ACC112 (cell line): Measurements from ENCODE around the gene FOXG1.
A peak's percentile ranks its signal among the peaks of the same experiment; 100 is the strongest.

Experiments
- H2AFZ ChIP-seq: fragments of 200-600 bp; sonication (generic); one replicate; pipeline ENCODE4 v1.6.0; 2017; ENCODE audit warnings: antibody characterized with exemption, low read length; ENCODE audit not compliant: unreplicated experiment
- H3K27ac ChIP-seq: fragments of 200-600 bp; sonication (generic); 2 replicates; pipeline ENCODE4 v1.5.1; 2014; ENCODE audit warnings: low read depth, mild to moderate bottlenecking, antibody characterized with exemption, low read length, moderate library complexity
- H3K27me3 ChIP-seq: fragments of 200-600 bp; sonication (generic); 2 replicates; pipeline ENCODE4 v1.6.1; 2014; ENCODE audit warnings: mild to moderate bottlenecking, antibody characterized with exemption, low read length, moderate library complexity, mixed read lengths; ENCODE audit not compliant: insufficient read depth
- H3K36me3 ChIP-seq: fragments of 200-600 bp; sonication (generic); 2 replicates; pipeline ENCODE4 v1.6.1; 2016; ENCODE audit warnings: mild to moderate bottlenecking, antibody characterized with exemption, low read length, moderate library complexity, mixed read lengths; ENCODE audit not compliant: insufficient read depth
- H3K4me1 ChIP-seq: fragments of 200-600 bp; sonication (generic); one replicate; pipeline ENCODE4 v1.6.1; 2016; ENCODE audit warnings: low read length, mixed read lengths; ENCODE audit not compliant: insufficient read depth, unreplicated experiment, control insufficient read depth
- H3K4me3 ChIP-seq: fragments of 200-600 bp; sonication (generic); 2 replicates; pipeline ENCODE4 v1.5.1; 2014; ENCODE audit warnings: mild to moderate bottlenecking, low read depth, low read length
- H3K79me2 ChIP-seq: fragments of 200-600 bp; sonication (generic); one replicate; pipeline ENCODE4 v1.6.0; 2016; ENCODE audit warnings: low read length; ENCODE audit not compliant: control insufficient read depth, unreplicated experiment, insufficient read depth

Gene FOXG1

DNA sequence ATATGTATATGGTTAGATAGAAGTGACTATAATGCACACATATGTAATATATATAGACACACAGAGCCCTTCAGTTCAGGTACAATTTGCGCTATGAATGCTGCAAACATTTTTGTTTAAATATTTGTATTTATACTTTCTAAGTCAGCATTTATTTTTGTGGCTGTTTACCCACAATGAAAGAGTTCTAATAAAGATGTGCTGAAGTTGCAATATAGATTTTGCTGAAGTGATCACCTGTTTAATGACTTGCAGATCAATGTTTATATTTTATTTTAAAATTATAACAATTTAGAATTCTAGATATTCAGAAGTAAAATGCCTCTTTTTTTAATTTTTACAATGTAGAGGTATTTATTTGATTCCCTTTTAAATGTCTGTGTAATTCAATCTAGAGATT lies 3.5 kb downstream of the FOXG1 start:
- H2AFZ ChIP-seq = no peak overlapping the region
- peaks cover 13% of the 10 kb centered on the region for H3K4me1 ChIP-seq
- no peaks in the 10 kb centered on the region for H3K36me3 ChIP-seq
- no peak overlapping the region for H3K27ac ChIP-seq
- H3K27me3 ChIP-seq = peaks cover 93% of the 10 kb centered on the region
- no peak overlapping the region for H3K4me3 ChIP-seq
- H3K79me2 ChIP-seq = no peaks in the 10 kb centered on the region

GRCh38 chr14:28770630-28771029 lies 4.0 kb downstream of the FOXG1 start:
- no peak overlapping the region for H3K27ac ChIP-seq
- H3K4me1 ChIP-seq = peaks cover 16% of the 10 kb centered on the region
- no peaks in the 10 kb centered on the region for H3K79me2 ChIP-seq
- H3K4me3 ChIP-seq = no peak overlapping the region
- no peak overlapping the region for H2AFZ ChIP-seq
- no peaks in the 10 kb centered on the region for H3K36me3 ChIP-seq
- H3K27me3 ChIP-seq = peaks cover 93% of the 10 kb centered on the region

DNA sequence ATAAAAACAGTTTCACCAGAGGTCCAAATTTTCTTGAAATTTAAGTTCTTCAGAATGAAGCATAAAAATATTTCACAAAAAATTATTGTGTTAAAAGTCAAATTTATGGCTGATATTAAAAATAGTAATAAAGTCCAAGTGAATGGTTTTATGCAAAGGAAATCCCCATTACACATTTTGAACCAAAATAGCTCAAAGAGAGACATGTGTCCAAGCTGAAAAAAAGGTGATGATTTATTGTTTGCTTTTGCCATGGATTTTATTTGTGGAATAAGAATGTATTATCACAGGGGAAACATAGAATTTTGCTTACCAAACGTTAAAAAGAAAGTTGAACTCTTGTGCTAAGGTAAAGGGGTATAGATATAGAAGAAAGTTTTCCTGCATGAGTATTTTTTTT lies 4.6 kb downstream of the FOXG1 start:
- Histone ChIP-seq H3K36me3 (no peaks in the 10 kb centered on the region), H3K4me3 (no peak overlapping the region), H3K4me1 (peaks cover 17% of the 10 kb centered on the region), H3K27me3 (peaks cover 93% of the 10 kb centered on the region), H2AFZ (no peak overlapping the region), H3K27ac (no peak overlapping the region), H3K79me2 (no peaks in the 10 kb centered on the region)

GRCh38 chr14:28772613-28773012 lies 6.0 kb downstream of the FOXG1 start:
- H3K4me3 ChIP-seq = no peak overlapping the region
- no peaks in the 10 kb centered on the region for H3K36me3 ChIP-seq
- no peaks in the 10 kb centered on the region for H3K79me2 ChIP-seq
- H3K4me1 ChIP-seq = peaks cover 17% of the 10 kb centered on the region
- H2AFZ ChIP-seq = no peak overlapping the region
- no peak overlapping the region for H3K27ac ChIP-seq
- H3K27me3 ChIP-seq = peaks cover 100% of the 10 kb centered on the region

- Histone ChIP-seq H3K36me3 (no peaks in the 10 kb centered on the region), H3K4me1 (peaks cover 17% of the 10 kb centered on the region), H2AFZ (no peak overlapping the region), H3K79me2 (no peaks in the 10 kb centered on the region), H3K27ac (no peak overlapping the region), H3K4me3 (peak overlapping the region; percentile 66), H3K27me3 (peaks cover 100% of the 10 kb centered on the region)
Measured at GRCh38 chr14:28773176-28773575, 6.6 kb downstream of the FOXG1 start.

DNA sequence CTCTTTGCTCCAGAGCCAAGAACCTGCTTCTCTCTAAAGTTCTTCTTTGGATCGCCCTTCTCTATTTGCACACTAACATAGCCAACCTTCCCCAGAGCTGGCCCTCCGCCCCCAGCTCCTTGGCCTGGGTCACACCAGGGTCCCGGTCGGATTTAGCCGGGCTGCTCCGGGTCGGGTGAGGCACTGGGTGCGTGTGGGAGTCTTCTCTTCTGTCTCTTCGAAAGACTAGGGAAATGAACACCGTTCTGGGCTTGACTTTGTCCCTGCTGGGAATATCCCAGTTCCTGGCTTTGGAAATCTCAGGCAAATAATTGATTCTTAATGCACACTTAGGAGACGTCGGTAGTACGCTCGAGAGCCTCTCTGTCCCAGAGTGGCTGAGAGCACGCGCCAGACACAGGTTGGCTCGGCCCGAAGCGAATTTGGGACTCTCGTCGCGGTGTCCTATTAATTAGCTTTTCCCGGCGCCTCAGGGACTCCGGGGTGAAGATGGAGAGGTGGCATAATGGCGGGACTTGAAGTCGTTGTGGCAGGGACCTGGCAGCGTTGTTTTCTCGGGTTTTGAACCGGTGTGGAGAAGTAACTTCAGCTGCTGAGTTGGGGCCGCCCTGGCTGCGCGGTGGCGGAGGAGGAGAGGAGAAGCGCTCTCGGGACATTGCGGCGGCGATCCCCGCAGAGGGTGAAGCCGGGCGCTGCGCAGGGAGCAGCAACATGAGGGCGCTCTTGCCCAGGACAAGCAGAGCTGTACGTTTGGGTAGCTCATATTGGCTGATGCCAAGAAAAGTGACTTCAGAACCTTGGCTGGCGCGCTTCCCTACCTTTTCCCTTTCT lies 7.5 kb downstream of the FOXG1 start:
- Histone ChIP-seq H3K4me3 (peak overlapping the region; percentile 66), H3K79me2 (no peaks in the 10 kb centered on the region), H3K27ac (no peak overlapping the region), H3K36me3 (no peaks in the 10 kb centered on the region), H3K4me1 (peaks cover 17% of the 10 kb centered on the region), H2AFZ (peak overlapping the region; percentile 15), H3K27me3 (peaks cover 100% of the 10 kb centered on the region)

DNA sequence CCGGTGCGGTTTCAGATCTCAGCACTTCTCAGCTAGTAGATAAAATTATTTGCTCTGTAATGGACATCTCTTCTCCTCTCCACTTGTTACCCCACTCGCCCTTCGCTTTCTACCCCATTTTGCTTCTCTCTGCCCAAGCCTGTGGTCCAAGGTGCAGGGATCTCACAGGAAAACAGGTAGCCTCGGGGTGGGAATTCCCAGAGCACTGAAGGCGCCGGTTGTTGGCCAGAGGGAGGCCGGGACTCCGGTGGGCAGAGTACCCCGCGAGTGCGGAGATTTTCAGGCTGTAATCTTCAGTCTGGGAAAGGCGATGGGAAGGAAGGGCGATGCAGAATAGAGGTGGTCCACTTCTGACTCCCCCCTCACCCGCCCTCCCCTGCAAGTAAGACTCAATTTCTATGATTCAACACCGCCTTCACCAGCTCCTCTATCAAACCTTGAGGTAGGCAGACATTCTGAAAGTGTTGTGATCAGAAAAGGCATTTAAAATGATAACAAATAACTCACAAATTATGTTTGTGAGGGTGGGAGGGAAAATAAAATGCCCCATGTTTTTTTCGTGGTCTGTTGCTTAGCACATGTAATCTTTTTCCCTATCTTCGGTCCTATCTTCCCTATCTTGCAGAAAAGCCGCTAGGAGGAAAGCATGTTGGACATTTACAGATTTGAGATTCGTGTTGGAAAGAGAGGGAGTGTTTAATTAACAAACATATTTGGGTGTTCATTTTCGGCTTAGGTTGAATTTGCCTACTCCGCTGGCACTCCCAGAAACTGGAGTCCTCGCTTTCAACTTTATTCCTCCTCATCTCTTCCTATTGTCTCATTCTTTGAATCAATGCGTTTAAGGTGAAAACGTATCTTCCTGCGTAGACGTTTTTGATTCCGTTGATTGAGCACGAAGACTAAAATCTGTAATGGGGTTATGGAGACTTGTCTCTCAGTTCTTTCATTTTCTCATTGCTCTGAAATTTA lies 8.5 kb downstream of the FOXG1 start:
- Histone ChIP-seq H2AFZ (no peak overlapping the region), H3K36me3 (no peaks in the 10 kb centered on the region), H3K27ac (no peak overlapping the region), H3K79me2 (no peaks in the 10 kb centered on the region), H3K4me1 (peaks cover 17% of the 10 kb centered on the region), H3K27me3 (peaks cover 100% of the 10 kb centered on the region), H3K4me3 (peak overlapping the region; percentile 66; the same call in 1 of the 2 replicates)

DNA sequence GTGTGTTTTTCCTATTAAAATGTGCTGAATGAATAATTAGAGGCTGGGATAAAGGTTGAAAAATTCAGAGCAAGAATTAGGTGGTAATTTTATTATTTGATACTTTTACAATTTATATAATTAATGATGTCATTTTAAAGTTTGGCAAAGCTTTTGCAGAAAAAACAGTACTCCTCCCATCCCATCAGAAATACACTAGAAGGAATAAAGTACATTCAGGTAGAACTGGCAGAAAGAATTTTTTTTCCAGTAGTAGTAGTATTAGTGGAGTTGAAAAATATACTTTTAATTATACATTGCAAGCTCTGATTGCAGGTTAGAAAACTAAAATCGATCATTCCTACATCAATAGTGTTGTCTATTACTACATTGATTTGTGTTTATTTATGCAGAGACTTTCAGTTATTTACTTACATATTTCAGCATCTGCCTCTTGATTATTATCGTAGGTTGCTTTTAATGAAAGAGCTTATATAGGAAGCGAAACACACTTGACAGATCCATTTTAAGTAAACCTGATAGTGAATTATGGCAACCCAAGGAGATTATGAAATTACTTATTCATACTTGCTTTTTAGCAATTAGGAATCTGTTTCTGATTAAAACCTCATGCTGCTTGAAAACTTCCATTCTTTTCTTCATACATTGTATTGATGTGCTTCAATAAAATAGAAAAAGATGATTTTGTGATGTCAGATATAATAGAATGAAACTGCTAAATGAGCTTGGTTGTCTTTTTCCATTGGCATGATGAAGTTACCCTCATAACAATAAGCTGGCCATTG lies 10.1 kb downstream of the FOXG1 start:
- Histone ChIP-seq H3K36me3 (no peaks in the 10 kb centered on the region), H3K27me3 (peaks cover 99% of the 10 kb centered on the region)

GRCh38 chr14:28777471-28778137 lies 11.0 kb downstream of the FOXG1 start:
- Histone ChIP-seq H3K4me1 (peaks cover 17% of the 10 kb centered on the region), H3K27ac (no peak overlapping the region), H3K27me3 (peaks cover 99% of the 10 kb centered on the region), H3K36me3 (no peaks in the 10 kb centered on the region), H3K4me3 (no peak overlapping the region), H2AFZ (no peak overlapping the region), H3K79me2 (no peaks in the 10 kb centered on the region)

More for the DNA sequence above, 10.1 kb downstream of the FOXG1 start:
- peaks cover 17% of the 10 kb centered on the region for H3K4me1 ChIP-seq
- no peak overlapping the region for H3K27ac ChIP-seq
- H2AFZ ChIP-seq = no peak overlapping the region
- H3K4me3 ChIP-seq = no peak overlapping the region
- no peaks in the 10 kb centered on the region for H3K79me2 ChIP-seq
